OCI-LY1 (cell line): ENCODE measurements around the gene DFFB.

Source experiments
- CTCF ChIP-seq: fragments of 200-600 bp; sonication (generic), shearing (Covaris generic); IDR thresholded peaks from 2 replicates; pipeline ENCODE4 v1.5.1; 2017; ENCODE audit warnings: mild to moderate bottlenecking, antibody characterized with exemption, low read length, moderate library complexity, mixed read lengths
- EZH2 ChIP-seq: fragments of 200-600 bp; sonication (generic), shearing (Covaris generic); IDR thresholded peaks from 2 replicates; pipeline ENCODE4 v1.8.0; 2017; ENCODE audit warnings: borderline replicate concordance, mixed run types, mild to moderate bottlenecking, antibody characterized with exemption, low read length, moderate library complexity, mixed read lengths

GRCh38 chr1:3850857-3851256 is 6.4 kb upstream of the DFFB start:
- TF ChIP-seq CTCF (no peak), EZH2 (no peak)
